Right lobe of liver (tissue), 6 donors: ENCODE measurements around the gene EXOC7. TPM values are rescaled to one million over a fixed set of nuclear protein-coding genes. Genes with fewer than 3 reads are reported as not detected.

Experiments used
- ATAC-seq, 4 donors: fragments of 200-7000 bp; cut with Tn5 transposase; one replicate each; pipeline ENCODE4 v1.9.1; 2020; ENCODE audit warnings: mild to moderate bottlenecking in 4 of 4, moderate library complexity in 4 of 4
- DNase-seq, 3 donors: peaks; one replicate each; pipeline ENCODE4 v3.0.0-alpha.2; 2020
- H3K27ac ChIP-seq, 3 donors: fragments of 200-600 bp; one replicate each; pipeline ENCODE4 v1.8.0; 2022
- H3K27me3 ChIP-seq, 2 donors: fragments of 200-600 bp; one replicate each; pipeline ENCODE4 v1.8.0; 2022
- H3K36me3 ChIP-seq, 4 donors: fragments of 200-600 bp; sonication (generic) in 1 of 4; one replicate each; pipeline versions ENCODE4 v1.5.1 to v1.8.0; 2017 to 2022; ENCODE audit warnings: control low read depth in 1 of 4
- H3K4me1 ChIP-seq, 4 donors: fragments of 200-600 bp; sonication (generic) in 1 of 4; one replicate each; pipeline versions ENCODE4 v1.5.1 to v1.8.0; 2017 to 2022; ENCODE audit warnings: control low read depth in 1 of 4
- H3K4me3 ChIP-seq, 3 donors: fragments of 200-600 bp; one replicate each; pipeline ENCODE4 v1.8.0; 2022
- H3K9me3 ChIP-seq, 4 donors: fragments of 200-600 bp; sonication (generic) in 1 of 4; one replicate each; pipeline versions ENCODE4 v1.5.1 to v1.8.0; 2017 to 2022; ENCODE audit warnings: control low read depth in 1 of 4
- CTCF ChIP-seq, 4 donors: fragments of 200-600 bp in 3 of 4; fragments of 450-650 bp in 1 of 4; IDR thresholded peaks; one replicate each; pipeline versions ENCODE4 v1.5.1 to v1.8.0; 2016 to 2022; ENCODE audit warnings: antibody characterized with exemption in 4 of 4, mild to moderate bottlenecking in 2 of 4
- POLR2A ChIP-seq: fragments of 450-650 bp; IDR thresholded peaks from one replicate; pipeline ENCODE4 v1.6.1; 2017; ENCODE audit warnings: antibody characterized with exemption, mild to moderate bottlenecking
- WGBS: methylation state at CpG from one replicate; pipeline ENCODE4 v1.1.6; 2018; ENCODE audit warnings: low coverage, low lambda C conversion rate; ENCODE audit not compliant: insufficient coverage; ENCODE audit errors: missing lambda C conversion rate; 5-methylcytosine and 5-hydroxymethylcytosine counted together
- intact Hi-C, 2 donors: fragments of 100-400 bp; cut with DNase I; formaldehyde crosslinking; loops; one replicate each; pipeline versions ENCODE4 v1.11.2 to v1.14.1; 2022
- total RNA-seq, 6 experiments: library from RNA; depleted of rRNA in 2 of 6; stranded (reverse); fragments of >200 nt in 2 of 6; fragmentation: NEBNext Ultra II Directional in 3 of 6; extraction: Animal tissue kit (Norgen Biotek cat#: 25700) in 3 of 6; gene quantifications; one replicate each; pipeline versions ENCODE4 v1.1.0 to v1.2.4, GENCODE V29; 2016 to 2023
- donor health status: DM: no; HTN: yes; CAD: no.
- donor health status: DM: no; HTN: no; CAD: no.
- donor health status: DM: no; HTN: no; CAD: no.
- donor health status: DM: no; HTN: yes; CAD: no.
- donor health status: DM: no; HTN: yes; CAD: no.

The EXOC7 gene
- total RNA-seq, 6 experiments from 2014 or later = 38.5 to 57.9 (median 50.6) TPM

GRCh38 chr17:76125391-76125675 lies 21.7 kb upstream of the EXOC7 start:
- Histone ChIP-seq H3K4me1 (peaks cover 0 to 3% (median 0%) of the 10 kb centered on the region in 4 donors), H3K27ac (no peak overlapping the region), H3K4me3 (no peak overlapping the region), H3K27me3 (no peaks in the 10 kb centered on the region), H3K36me3 (no peaks in the 10 kb centered on the region), H3K9me3 (no peaks in the 10 kb centered on the region)
- 33% methylated on average over 2 of the region's 5 CpGs for WGBS
- no peak for TF ChIP-seq CTCF (IDR thresholded peaks at IDR 0.05)
- intact Hi-C loops = loop anchor here in 1 of 2 donors (10.0 kb wide), 1 partner anchor 49 kb away; no protein-coding TSS in a partner anchor
- no peak for DNase-seq
- no peak for ATAC-seq

GRCh38 chr17:76124582-76125390 lies 21.2 kb upstream of the EXOC7 start:
- Histone ChIP-seq H3K4me3 (no peak overlapping the region), H3K4me1 (peaks cover 0 to 3% (median 0%) of the 10 kb centered on the region in 4 donors), H3K36me3 (no peaks in the 10 kb centered on the region), H3K9me3 (no peaks in the 10 kb centered on the region), H3K27me3 (no peaks in the 10 kb centered on the region), H3K27ac (no peak overlapping the region)
- no peak for DNase-seq
- TF ChIP-seq CTCF (IDR thresholded peaks at IDR 0.05) (no peak), POLR2A (no peak)
- 94% methylated on average over 3 of the region's 22 CpGs for WGBS
- ATAC-seq = no peak
- intact Hi-C loops = loop anchor here (5.0 to 10.0 kb wide), 2 partner anchors 50 to 158 kb away; no protein-coding TSS in a partner anchor

- no peaks in the 10 kb centered on the region for H3K9me3 ChIP-seq
- TF ChIP-seq POLR2A = no peak
- no peak for TF ChIP-seq CTCF (IDR thresholded peaks at IDR 0.05)
- DNase-seq = no peak
- H3K27ac ChIP-seq = no peak overlapping the region
- H3K4me1 ChIP-seq = peaks cover 0 to 3% (median 0%) of the 10 kb centered on the region in 4 donors
- intact Hi-C loops = loop anchor here (5.0 to 10.0 kb wide), 2 partner anchors 51 to 158 kb away; no protein-coding TSS in a partner anchor
- WGBS = 8% methylated on average over 2 of the region's 9 CpGs
- H3K4me3 ChIP-seq = no peak overlapping the region
- ATAC-seq = no peak
- no peaks in the 10 kb centered on the region for H3K27me3 ChIP-seq
- no peaks in the 10 kb centered on the region for H3K36me3 ChIP-seq
Observed at GRCh38 chr17:76123749-76124581, 20.4 kb upstream of the EXOC7 start.

- intact Hi-C loops = loop anchor here (5.0 to 10.0 kb wide), 2 partner anchors 52 to 159 kb away; no protein-coding TSS in a partner anchor
- H3K4me3 ChIP-seq = no peak overlapping the region
- peaks cover 0 to 3% (median 0%) of the 10 kb centered on the region in 4 donors for H3K4me1 ChIP-seq
- TF ChIP-seq CTCF (IDR thresholded peaks at IDR 0.05) = no peak
- no peak for TF ChIP-seq POLR2A
- H3K36me3 ChIP-seq = no peaks in the 10 kb centered on the region
- no peak overlapping the region for H3K27ac ChIP-seq
- DNase-seq = no peak
- H3K9me3 ChIP-seq = no peaks in the 10 kb centered on the region
- ATAC-seq = no peak
- H3K27me3 ChIP-seq = no peaks in the 10 kb centered on the region
- 57% methylated on average over 3 of the region's 5 CpGs for WGBS
Observed at GRCh38 chr17:76123191-76123499, 19.6 kb upstream of the EXOC7 start.
